DMS79 (cell line): ENCODE results near the gene TRAPPC2.
"Not testable (repeated sequence)": the region's sequence is repeated elsewhere in the genome, so short reads cannot be mapped to it uniquely, and the experiment has no call there.

Experiments
- DNase-seq: peaks from one replicate; lab custom pipeline; 2025; lab: John Stamatoyannopoulos, UW

TRAPPC2 gene

DNA sequence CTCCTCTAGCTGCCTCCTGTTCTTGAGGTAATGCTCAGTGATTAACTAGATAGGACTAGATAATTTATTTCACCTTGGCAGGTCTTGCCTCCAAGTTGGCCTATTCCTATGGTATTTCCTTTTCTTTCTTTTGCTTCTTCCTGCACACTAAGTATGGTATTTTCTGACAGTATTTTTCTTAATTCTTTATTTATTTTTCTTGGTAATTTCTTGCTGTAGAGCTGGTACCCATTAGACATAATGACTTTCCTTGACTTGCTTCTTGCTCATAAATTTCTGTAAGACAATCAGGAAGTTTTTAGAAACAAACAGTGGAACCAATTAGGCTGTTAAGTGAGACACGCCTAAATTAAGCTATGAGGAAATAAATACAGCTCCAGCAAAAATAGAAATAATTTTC is 36.0 kb downstream of the TRAPPC2 start:
- DNase-seq = no peak

DNA sequence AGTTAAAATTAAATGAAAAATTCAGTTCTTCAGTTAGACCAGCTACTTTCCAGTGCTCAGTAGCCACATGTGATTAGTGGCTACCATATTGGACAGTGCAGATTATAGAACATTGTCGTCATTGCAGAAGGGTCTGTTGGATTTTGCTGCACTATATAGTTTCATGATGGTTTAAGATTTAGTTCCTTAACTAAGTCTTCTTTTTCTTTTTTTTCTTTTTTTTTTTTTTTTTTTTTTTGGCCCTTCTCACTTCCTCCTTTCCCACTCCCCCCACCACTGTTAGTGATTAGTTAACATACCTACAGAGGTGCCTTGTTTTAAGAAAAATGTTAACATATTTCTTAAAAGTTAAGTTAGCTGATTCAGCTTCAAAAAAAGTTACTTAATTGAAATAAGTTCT is 36.4 kb downstream of the TRAPPC2 start:
- DNase-seq = no peak

DNA sequence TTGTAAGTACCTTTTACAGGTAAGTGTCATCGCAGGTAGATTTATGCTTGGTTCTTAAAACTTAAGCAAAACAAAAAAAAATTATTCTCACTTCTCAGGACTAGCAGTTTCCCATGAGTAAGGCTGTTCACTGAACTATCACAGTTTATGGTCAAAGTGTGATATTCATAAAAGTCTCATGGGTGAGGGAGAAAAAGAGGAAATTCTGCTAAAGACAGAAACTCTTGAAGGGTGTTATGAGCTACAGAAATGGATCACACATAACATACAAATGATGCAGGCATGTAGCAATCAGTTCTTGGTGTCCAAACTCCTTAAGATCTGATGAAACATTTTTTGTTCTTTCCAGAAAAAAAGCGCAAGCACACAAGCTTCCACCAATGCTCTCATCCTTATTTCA is 37.0 kb downstream of the TRAPPC2 start:
- DNase-seq = no peak

DNA sequence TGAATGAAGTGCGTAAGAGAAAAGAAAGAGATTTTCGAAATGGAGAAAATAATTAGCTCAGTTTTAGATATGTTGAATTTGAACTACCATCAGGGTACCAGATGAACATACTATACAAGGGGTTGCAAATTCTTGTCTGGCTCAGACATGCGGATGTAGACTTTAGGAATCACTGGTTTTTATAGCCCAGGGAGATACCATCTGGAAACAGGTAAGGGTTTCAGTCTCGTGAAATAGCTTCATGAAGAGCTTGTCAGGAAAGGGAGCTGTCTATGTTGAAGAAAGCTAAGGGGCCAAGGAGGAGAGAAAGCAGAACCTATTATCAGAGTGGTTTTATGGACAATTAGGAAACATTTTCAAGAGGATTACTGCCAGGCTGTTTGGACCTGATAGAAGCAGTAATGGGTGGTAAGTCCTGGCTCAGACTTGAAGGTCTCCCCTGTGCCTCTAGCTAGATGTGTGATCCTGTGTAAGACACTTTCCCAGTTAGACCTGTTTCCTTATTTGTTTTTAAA is 38.8 kb downstream of the TRAPPC2 start:
- DNase-seq = no peak

DNA sequence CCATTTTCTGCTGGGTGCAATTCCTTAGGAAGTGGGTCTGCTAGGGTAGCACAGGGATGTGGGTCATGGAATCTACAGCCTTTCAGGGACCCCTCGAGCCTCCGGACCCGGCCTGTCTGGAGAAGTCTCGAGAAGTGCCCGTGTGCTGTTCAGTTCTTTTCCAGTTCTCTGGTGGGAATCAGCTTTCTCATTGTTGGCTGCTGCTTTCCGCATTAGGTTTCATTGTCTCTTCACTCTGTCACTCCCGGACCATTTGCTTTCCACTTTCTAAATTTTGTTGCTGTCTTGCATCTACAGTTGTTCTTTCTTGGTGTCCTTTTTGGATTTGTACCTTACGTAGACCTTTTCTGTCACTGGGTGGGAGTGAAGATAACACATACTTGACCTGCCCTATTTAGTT is 39.4 kb downstream of the TRAPPC2 start:
- DNase-seq = no peak

DNA sequence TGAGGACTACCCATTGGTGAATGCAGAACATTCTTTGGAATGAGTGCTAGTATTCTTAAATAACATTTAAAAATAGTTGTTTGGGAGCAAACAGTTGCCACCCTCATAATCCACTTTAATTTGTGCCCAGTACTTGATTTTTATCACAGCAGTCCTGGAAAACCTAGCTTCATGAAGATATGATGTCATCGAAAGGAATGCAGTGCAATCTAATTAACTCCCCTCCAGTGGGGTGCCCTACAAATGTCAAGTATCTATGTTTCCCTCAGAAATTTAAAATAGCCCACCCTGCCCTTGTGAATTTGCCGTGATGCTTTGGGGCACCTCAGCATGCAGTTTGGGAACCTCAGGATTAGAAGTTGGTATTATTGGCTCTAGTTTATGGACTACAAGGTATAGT is 40.1 kb downstream of the TRAPPC2 start:
- DNase-seq = no peak

DNA sequence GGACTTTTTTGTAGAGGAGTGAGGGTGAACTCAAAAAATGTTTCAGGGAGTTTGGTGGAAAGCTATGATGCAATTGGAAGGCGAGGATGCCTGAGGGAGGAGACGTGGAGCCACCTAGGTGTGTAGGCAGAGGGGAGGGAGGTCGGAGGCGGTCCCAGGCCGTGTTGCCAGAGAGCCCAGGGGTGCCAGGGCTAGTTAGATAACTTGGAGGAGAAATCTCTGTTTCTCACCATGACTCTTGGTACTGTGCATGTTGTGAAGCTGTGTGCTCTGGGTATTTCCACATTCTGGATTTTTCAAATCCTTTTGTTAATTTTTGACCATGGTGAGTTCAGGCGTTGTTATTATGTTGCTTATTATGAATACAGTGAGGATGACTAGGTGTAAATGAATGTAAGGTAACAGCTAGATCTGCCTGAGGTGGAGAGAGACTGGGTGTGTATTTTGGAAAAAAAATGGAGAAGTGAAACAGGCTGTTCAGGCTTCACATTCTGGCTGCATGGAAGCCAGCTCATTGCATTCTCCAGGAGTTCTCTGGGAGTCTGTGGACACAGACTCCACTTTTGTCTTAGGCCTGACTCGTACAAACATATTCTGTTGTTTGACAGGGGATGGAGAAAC is 41.0 kb downstream of the TRAPPC2 start:
- DNase-seq = no peak

DNA sequence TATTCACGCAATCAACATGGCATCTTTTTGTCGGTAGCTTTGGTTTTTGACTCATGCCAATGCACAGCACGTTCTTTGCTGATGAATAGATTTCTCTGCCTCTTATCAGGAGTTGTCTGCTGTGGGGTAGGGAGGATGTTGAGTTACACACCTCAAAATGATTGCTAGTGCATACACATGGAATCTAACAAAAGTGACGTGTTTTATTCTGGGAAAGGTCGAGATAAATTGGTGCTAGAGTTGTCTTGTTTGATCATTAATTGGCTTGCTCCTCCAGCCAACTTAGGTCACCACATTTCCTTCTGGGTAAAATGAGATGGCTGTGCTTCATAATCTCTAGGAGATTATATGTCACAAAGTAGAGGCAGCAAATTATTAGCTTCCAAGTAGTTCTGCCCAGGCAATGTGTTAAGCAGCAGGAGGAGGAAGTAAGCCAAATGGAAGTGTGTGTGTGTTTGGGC is 41.6 kb downstream of the TRAPPC2 start:
- DNase-seq = no peak

DNA sequence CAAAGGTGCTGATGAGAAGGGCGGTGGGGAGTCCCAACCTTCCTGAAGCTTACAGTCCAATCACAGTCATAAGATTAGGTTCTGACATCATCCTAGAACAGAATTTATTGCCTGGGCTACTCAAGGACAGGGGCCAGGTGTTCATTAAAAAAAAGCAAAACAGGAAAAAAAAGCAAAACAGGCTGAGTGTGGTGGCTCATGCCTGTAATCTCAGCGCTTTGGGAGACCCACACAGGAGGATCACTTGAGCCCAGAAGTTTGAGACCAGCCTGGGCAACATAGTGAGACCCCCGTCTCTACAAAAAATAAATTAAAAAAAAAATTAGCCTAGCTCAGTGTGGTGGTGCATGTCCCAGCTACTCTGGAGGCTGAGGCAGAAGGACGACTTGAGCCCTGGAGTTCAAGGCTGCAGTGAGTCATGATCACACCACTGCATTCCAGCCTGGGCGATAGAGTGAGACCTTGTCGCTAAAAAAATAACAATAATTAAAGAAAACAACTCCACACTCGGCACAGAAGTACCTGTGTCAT is 42.5 kb downstream of the TRAPPC2 start:
- no peak for DNase-seq

DNA sequence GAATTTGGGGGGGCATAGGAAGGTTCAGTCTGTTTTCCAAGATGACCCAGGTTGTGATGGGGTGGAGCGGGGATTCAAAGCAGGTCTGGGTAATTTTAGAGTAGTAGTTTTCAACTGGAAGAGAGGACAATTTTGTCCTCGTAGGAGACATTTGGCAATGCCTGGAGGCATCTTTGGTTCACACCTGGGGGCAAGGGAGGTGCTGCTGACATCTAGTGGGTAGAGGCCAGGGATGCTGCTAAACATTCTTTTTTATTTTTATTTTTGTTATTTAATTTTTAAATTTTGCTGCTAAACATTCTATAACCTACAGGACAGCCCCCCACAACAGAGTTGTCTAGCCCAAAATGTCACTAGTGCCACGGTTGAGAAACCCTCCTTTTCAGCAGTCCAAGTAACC is 43.6 kb downstream of the TRAPPC2 start:
- no peak for DNase-seq

DNA sequence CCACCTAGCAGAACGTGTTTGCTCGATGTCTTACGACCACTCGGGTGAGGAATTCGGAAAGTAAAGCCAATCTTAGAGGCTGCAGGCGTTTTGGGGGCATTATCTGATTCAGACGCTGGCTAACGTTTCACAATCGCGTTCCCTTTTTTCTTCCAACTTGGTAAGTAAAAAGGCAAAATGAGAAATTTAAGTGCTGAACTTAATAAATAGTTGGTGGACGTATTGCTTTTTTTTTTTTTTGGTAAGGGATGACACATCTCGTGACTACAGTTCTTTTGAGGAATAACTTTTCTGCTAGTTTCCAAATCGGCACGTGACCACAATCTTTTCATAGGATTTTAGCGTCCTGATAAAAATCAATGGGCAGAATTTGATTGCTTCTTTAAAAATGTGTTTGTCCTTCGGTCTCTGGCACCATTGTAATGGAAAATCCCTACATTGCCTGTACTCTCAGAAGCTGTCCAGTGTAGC is 44.6 kb downstream of the TRAPPC2 start:
- no peak for DNase-seq

DNA sequence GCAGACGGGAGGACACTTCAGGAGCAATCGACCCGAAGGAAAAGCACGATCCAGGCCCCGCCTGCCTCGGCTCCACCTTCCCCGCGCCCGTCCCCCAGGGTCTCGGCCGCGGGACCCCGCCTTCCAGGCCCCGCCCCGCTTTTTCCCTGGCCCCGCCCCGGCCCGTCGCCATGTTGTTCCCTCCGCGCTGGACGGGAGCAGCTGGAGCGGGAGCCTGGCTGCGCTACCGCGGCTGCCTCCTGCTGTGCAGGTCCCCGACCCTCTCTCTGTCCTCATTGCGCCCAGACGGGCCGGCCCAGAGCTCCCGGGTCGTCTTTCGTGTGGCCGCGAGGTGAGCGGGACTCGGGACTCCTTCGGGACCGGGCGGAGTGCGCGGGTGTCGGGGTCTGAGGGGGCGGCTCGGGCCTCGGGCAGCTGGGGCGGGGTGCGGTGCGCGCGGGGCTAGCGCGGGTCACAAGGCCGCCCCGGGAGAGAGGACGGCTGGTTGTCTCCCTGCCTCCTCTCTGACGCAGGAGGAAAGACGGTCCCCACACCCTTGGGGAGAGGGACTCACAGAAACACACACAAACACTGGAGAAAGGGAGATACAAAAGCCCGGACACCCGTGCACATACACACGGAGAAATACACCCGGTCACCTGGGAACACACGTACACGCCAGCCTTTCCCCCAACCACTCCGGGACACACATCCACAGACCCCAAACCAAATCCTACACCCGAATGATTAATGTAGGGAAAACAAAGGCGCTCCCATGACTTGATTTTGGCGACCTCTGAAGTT is 45.3 kb downstream of the TRAPPC2 start, which contains the start of gene RAB9A:
RAB9A (plus strand) TSS at position 171 of the 783 bp plus-strand sequence. CDS start 19,619 bp downstream, outside the sequence.
- DNase-seq = peak; percentile 9

DNA sequence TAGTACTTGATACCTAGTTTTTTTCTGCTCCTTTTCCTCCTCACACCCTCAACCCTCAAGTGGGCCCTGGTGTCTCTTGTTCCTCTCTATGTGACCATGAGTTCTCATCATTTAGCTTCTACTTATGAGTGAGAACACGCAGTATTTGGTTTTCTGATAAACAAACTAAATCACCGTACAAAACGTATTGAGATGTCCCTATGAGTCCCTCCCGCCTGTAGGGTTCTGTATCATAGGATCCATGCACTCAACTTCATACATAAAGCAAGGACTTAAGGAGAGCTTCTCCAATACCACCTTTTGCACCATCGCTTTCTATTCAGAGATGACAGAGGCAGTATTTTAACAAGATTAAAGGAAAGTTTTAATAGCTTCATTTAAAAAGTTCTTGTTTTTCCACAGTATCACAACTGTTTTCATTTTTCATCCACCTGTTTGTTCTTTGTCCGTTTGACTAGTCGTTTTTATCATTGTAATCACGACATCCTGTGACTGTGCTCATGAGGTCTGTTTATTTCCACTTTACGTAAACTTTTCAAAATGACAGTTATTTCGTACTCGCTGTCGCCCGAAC is 45.9 kb downstream of the TRAPPC2 start:
- DNase-seq = no peak

DNA sequence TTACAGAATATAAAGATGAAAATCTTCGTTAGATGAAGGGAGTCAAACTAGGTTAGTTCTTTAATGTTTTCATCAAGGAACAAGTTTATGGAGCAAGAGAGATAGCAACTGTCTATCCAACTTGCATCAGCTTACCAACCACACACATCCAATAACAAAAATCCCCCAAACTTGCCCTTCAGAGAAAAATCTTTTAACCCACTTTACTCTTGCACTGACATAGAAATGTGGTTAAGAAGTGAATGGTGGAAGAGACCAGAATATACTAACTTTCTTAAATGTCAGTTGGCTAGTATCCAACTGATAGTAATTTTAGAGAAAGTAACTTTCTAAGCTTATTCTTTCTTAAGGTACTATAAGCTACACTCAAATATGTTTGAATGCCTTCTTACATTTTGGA is 47.2 kb downstream of the TRAPPC2 start:
- DNase-seq = no peak

DNA sequence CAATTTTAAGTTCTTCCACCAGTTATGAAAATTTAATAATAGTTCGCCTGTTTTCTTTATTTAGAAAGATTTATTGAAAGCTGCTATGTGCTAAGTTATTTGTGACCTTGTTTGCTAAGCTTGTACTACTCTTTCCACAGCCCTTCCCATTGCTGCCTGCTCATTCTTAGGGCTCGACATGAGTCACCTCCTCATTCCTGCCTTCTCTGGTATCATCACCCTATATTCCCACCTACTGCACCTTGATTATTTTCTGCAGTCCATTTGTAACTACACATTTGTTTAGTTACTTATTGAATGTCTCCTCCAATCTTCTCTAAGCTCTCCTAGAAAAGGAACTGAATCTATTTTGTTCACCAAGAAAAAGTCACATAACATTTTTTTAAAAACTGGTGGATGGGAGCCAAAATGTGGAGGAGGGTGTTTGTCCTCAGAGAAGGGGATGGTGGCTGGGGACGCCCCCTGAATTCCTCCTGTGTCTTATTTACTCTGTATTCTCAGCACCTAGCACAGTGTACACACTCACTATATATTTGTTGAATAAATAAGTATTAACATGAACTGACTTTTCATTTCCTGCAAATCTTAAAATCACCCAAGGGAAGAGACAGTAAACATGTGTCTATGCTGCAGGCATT is 49.2 kb downstream of the TRAPPC2 start:
- DNase-seq = no peak

DNA sequence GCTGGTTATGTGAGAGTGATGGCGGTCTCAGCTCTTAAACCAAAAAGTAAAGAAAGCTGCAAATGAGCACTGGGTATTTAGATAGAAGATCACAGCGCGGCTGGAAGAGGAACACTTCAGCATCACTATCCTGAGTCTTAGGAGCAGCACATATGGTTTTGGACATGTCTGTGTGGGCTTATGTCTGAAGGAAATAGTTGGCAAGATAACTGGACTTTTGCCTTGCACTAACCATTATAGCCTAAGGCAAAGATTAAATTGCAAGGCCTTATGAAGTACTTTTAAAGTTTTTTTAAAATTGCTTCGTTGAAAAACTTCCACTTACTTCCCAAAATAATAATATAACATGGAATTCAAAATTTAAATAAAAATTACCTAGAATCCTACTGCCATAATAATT is 50.1 kb downstream of the TRAPPC2 start:
- DNase-seq = no peak

DNA sequence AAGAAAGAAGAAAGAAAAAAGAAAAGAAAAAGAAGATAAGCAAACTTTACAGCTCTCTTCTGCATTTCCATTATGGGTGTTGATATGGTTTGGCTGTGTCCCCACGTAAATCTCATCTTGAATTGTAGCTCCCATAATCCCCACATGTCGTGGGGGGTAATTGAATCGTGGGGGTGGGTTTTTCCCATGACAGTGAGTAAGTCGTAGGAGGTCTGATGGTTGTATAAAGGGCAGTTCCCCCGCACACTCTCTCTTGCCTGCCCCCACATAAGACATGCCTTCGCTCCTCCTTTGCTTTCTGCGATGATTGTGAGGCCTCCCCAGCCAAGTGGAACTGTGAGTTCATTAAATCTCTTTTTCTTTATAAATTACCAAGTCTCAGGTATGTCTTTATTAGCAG is 52.8 kb downstream of the TRAPPC2 start:
- DNase-seq = no peak

DNA sequence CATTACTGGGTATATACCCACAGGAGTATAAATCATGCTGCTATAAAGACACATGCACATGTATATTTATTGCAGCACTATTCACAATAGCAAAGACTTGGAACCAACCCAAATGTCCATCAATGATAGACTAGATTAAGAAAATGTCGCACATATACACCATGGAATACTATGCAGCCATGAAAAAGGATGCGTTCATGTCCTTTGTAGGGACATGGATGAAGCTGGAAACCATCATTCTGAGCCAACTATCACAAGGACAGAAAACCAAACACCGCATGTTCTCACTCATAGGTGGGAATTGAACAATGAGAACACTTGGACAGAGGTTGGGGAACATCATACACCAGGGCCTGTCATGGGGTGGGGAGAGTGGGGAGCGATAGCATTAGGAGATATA is 54.7 kb downstream of the TRAPPC2 start:
- DNase-seq = not testable (repeated sequence)

DNA sequence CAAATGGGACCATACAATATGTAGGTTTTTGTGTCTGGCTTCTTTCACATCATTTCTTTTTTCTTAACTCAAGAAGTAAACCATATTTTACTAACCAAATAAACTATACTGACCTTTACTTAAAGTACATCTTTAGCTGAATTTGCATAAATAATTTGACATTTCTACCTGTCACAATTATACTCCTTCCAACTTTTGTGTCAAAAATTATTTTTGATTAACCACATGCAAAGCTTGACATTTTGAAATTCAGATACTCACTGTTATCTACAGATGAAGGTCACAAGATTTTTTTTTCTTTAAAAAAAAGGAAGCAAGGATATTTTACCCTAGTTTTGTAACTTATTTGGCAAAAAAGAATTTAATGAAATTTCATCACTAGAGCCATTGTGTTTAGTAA is 57.5 kb downstream of the TRAPPC2 start:
- no peak for DNase-seq

DNA sequence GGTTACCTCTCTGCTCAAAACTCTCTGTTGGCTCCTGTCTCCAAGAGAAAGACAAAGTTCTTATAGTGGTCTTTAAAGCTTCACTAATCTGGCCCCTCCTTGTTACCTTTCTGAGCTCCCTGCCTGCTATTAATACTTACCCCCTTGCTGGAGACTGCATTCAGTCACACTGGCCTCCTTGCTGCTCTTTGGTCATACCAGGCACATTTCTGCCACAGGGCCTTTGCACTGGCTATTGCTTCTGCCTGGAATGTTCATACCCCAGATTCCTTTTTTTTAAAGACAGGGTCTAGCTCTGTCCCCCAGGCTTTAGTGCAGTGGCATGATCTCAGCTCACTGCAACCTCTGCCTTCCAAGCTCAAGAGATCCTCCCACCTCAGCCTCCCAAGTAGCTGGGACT is 61.4 kb downstream of the TRAPPC2 start:
- no peak for DNase-seq

DNA sequence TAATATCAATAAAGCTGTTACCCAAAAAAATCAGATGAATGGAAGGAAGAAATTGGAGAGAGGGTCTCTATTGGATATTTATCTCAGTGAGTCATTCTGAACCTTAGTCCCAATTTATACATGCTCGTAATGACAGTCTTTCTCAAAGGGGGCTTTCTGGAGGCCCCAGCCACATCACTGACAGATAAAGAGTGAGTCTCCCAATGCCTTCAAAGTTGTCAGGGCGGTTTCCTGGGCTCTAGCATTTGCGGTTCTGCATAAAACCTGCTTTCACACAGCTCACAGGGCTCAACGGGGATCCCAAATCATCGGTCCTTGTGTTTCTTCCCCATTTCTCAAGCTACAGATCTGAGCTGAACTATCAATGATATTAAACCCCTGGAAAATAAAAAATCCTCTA is 64.2 kb downstream of the TRAPPC2 start:
- DNase-seq = no peak

DNA sequence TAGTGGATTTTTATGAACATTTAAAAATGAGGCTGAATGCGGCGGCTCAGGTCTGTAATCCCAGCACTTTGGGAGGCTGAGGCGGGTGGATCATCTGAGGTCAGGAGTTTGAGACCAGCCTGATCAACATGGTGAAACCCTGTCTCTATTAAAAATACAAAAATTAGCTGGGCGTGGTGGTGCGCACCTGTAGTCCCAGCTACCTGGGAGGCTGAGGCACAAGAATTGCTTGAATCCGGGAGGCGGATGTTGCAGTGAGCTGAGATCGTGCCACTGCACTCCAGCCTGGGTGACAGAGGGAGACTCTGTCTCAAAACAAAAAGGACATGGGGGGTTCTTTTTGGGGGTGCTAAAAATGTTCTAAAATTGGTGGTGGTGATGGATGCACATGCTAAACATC is 64.7 kb downstream of the TRAPPC2 start:
- not testable (repeated sequence) for DNase-seq
